GM21447 (cell line): ENCODE measurements around the gene SVOP.

Experiments used
- ATAC-seq: cut with Tn5 transposase; IDR thresholded peaks from one replicate; pipeline ENCODE4 v1.9.1; 2021; ENCODE audit not compliant: unreplicated experiment

SVOP gene

GRCh38 chr12:108858311-108859074 is 162.4 kb downstream of the SVOP start:
- no peak for ATAC-seq
